ENCODE measurements around the gene MAGEA9B.
"Not testable (repeated sequence)": the region's sequence is repeated elsewhere in the genome, so short reads cannot be mapped to it uniquely, and the experiment has no call there.

Gene MAGEA9B

DNA sequence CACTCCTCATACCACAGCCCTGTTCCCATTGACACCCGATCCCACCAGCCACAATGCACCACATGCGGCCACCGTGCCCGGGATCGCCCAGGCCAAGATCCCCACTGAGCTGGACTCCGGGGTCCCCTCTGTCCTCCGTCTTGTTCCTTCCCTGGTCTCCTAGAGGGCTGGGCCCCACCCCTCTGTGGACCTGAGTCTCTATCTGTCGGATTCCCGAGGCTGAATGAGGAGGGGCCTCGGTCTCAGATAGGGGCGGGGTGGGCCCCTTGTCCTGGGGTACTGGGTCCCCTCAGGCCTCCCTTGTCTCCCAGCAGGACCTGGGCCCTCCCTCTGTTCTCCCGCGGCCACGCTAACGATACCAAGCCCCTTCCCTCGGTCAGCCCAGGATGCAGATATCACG, 1.6 kb downstream of the MAGEA9B start:
- DNase-seq (ENCODE audit: extremely low spot score); POLR2A ChIA-PET; CTCF ChIA-PET: not testable (repeated sequence)

DNA sequence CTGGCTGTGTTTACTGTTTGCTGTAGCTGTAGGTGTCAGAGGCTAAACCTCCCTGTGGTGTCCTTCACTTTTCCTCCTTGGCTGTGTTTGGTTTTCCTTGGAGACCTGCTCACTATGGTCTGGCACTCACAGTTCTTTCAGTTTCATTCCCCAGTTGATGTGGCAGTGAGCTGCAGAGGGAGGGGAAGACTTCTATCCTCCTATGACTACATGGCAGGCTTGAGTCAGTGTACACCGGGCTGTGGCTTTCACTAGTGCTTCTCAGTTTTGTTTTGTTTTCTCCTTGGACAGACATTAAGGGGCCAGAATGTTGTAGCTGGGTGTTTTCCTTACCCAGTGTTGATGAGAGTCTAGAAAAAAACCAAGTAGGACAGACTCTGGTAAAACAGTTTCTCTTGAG, 13.8 kb downstream of the MAGEA9B start:
- POLR2A ChIA-PET; CTCF ChIA-PET; DNase-seq (ENCODE audit: extremely low spot score): not testable (repeated sequence)

DNA sequence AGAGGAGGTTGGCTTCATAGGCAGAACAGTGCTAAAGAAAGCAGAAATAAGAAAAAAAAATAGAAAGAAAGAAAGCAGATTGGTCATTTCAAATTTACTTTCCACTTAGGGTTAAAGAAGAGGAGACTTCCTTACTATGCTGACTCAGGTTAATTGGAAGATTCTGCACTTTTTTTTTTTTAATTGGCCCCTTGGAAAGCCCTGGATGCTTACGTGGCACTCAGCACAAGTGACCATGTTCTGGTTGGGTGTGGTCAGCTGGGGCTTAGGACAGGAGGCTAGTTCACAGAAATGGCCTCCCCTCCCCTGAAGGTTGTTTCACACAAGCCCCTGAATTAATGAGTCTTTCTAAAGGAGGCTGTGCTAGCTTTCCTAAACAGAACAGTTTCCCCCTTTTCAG, 14.5 kb downstream of the MAGEA9B start:
- DNase-seq (ENCODE audit: extremely low spot score), result no peak
- CTCF ChIA-PET, result interaction anchor here (1.1 to 1.4 kb wide), 2 partner anchors 44 to 61 kb away, joined by 3 read pairs; no protein-coding TSS in a partner anchor
- POLR2A ChIA-PET, result no interaction called here
- TF ChIP-seq, protein P1, sequence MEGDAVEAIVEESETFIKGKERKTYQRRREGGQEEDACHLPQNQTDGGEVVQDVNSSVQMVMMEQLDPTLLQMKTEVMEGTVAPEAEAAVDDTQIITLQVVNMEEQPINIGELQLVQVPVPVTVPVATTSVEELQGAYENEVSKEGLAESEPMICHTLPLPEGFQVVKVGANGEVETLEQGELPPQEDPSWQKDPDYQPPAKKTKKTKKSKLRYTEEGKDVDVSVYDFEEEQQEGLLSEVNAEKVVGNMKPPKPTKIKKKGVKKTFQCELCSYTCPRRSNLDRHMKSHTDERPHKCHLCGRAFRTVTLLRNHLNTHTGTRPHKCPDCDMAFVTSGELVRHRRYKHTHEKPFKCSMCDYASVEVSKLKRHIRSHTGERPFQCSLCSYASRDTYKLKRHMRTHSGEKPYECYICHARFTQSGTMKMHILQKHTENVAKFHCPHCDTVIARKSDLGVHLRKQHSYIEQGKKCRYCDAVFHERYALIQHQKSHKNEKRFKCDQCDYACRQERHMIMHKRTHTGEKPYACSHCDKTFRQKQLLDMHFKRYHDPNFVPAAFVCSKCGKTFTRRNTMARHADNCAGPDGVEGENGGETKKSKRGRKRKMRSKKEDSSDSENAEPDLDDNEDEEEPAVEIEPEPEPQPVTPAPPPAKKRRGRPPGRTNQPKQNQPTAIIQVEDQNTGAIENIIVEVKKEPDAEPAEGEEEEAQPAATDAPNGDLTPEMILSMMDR (IDR thresholded peaks at IDR 0.05; ENCODE audit: control extremely low read depth, extremely low read depth, low read depth, missing control alignments), result no peak

DNA sequence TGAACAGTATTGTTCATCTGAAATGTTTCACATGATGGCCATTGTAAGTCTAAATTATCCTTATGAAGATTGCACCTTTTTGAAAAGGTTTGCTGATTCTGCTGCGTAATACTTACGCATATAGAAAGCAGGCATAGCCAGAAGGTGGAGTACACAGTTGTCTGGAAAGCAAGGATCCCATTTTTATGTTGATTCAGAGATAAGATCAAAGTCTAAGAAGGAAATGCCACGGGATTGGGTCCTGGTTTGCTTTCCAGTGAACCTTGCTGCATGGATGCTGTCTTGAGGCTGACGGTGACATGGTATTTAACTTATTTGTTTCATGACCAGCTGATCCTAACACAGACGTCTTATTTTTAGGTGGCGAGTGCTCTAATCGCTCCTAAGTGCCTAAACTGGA, 15.5 kb downstream of the MAGEA9B start:
- TF ChIP-seq, protein P1 (IDR thresholded peaks at IDR 0.05; ENCODE audit: control extremely low read depth, extremely low read depth, low read depth, missing control alignments), result no peak
- DNase-seq (ENCODE audit: extremely low spot score), result no peak
- ChIA-PET POLR2A (no interaction called here), CTCF (interaction anchor here (1.1 to 1.4 kb wide), 2 partner anchors 43 to 60 kb away, joined by 3 read pairs; no protein-coding TSS in a partner anchor)

DNA sequence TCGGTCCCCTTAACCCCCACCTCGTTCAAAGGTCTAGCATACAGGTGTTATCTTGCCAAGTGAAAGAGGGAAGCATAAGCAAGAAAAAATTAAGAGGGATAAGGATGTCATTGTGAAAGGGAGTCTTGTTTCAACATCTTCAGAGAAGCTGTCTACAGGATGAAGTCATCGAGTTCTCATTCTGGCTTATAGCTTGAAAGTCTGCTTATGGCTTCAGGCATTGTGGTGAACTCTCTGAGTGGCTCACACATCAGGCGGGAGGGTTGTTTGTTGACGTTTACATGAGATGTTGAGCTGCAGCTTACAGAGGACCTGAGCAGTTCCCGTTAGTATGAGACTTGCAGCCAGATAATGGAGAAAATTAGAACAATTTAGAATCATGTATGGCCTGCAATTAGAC, 16.6 kb downstream of the MAGEA9B start:
- ChIA-PET POLR2A (no interaction called here), CTCF (no interaction called here)
- TF ChIP-seq, protein P1 (IDR thresholded peaks at IDR 0.05; ENCODE audit: control extremely low read depth, extremely low read depth, low read depth, missing control alignments), result no peak
- no peak for DNase-seq (ENCODE audit: extremely low spot score)

DNA sequence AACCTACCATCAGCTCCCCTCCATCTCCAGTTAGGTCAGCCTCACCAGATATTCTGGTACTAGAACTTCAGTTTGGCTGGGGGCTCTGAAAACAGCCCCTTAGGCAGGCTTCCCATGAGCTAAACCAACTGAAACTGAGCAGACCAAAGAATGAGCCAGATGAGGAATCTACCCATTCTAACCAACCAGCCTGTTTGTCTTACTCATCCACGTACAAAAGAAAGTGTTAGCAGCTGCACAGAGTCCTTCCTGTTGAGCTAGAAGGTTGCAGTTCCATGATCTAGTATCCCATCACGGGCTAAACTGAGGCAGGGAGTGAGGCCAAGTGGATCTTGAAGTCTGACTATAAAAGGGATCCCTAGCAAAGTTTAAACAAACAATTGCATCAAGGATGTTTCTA, 17.5 kb downstream of the MAGEA9B start:
- DNase-seq (ENCODE audit: extremely low spot score), result no peak
- CTCF ChIA-PET, result interaction anchor here (1.1 kb wide), 1 partner anchor 1436 kb away, joined by 3 read pairs; no protein-coding TSS in a partner anchor
- TF ChIP-seq, protein P1 (IDR thresholded peaks at IDR 0.05; ENCODE audit: control extremely low read depth, extremely low read depth, low read depth, missing control alignments), result no peak
- POLR2A ChIA-PET, result interaction anchor here (2.0 kb wide), 1 partner anchor 29 kb away, joined by 9 read pairs; the partner anchor contains the start of gene EOLA1

DNA sequence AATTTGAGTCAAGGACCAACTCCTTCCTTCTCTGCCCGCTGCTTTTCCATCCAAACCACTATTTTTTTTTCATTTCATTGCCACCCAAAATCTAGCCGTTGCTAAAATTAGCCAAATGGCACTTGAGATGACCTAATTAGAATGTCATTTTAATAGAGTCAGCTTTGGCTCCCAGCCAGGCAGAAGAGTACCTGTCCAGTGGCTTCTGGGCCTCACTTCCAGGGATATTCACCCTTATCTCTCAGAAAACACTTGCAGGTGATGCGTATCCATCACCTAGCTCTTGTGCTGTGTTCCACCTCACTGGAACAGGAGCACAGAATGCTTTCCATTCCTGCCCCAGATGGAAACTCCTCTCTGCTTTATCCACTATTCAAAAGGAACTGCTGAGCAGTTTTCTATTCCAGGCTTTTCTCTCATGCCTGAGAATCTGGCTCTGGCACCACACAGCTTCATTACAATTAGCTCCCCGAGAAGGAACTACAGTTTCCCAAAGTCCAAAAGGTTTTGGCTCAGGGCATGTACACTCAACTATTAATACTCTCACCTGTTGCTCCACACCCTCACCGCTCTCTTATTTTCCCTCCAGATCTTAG, 18.5 kb downstream of the MAGEA9B start:
- CTCF ChIA-PET, result no interaction called here
- TF ChIP-seq, protein P1 (IDR thresholded peaks at IDR 0.05; ENCODE audit: control extremely low read depth, extremely low read depth, low read depth, missing control alignments), result no peak
- DNase-seq (ENCODE audit: extremely low spot score), result no peak
- POLR2A ChIA-PET, result interaction anchor here (2.0 kb wide), 1 partner anchor 28 kb away, joined by 9 read pairs; the partner anchor contains the start of gene EOLA1

Data from GM10248 (cell line).